Measurements from ENCODE around the gene TOM1. TPM values are rescaled to one million over a fixed set of nuclear protein-coding genes. Genes with fewer than 3 reads are reported as not detected.

The TOM1 gene
- total and polyA plus RNA-seq, 9 donors, result 16.9 to 48.9 (median 39.1) TPM

DNA sequence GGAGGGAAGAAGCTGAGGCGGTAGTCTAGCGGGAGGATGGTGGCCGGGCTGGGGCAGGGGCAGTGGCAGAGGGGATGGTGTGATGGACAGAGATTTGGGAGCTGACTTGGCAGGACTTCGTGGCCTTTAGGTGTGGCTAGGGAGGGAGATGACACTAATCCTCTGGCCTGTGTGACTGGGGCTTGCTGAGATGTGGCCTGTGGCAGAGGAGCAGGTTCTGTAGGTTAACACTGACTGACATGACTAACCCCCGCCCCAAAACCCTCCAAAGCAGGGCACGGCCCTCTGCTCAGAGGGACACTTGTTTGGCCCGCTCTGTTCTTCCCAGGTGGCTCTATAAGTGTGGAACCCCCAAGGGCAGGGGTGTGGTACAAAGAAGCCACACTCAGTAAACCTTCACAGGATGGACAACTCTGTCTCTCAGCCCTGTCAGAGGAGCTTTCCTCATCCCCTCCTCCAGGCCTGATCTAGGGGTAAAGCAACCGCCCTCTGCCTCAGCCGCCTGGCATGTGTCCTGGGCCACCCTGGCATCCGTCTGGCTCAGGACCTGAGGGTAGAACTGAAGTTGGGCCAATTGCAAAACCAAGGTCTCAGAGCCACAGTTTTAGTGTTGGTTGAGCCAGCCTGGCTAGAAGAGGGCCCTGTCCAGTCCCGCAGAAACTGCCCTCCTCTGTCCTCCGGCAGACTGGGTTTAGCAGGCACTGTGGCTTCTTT lies 15.6 kb downstream of the TOM1 start:
- DNase-seq, result peak in 2 of 5 donors; percentile 15 to 31
- intact Hi-C loops (cut with DNase I), result no loop called here
- no peak overlapping the region for H3K27ac ChIP-seq
- peaks cover 10% of the 10 kb centered on the region for H3K4me1 ChIP-seq (ENCODE audit: insufficient read depth)
- H3K27me3 ChIP-seq, result no peaks in the 10 kb centered on the region
- H3K4me3 ChIP-seq, result no peak overlapping the region
- WGBS, 3 donors, result 88 to 93% (median 91%) methylated on average over 12 of the region's 12 CpGs
- TF ChIP-seq EP300 (IDR thresholded peaks at IDR 0.05), result no peak
- TF ChIP-seq, protein P1, sequence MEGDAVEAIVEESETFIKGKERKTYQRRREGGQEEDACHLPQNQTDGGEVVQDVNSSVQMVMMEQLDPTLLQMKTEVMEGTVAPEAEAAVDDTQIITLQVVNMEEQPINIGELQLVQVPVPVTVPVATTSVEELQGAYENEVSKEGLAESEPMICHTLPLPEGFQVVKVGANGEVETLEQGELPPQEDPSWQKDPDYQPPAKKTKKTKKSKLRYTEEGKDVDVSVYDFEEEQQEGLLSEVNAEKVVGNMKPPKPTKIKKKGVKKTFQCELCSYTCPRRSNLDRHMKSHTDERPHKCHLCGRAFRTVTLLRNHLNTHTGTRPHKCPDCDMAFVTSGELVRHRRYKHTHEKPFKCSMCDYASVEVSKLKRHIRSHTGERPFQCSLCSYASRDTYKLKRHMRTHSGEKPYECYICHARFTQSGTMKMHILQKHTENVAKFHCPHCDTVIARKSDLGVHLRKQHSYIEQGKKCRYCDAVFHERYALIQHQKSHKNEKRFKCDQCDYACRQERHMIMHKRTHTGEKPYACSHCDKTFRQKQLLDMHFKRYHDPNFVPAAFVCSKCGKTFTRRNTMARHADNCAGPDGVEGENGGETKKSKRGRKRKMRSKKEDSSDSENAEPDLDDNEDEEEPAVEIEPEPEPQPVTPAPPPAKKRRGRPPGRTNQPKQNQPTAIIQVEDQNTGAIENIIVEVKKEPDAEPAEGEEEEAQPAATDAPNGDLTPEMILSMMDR (IDR thresholded peaks at IDR 0.05), result no peak
- no peak for TF ChIP-seq POLR2A (IDR thresholded peaks at IDR 0.05)
- no peaks in the 10 kb centered on the region for H3K36me3 ChIP-seq
- no peaks in the 10 kb centered on the region for H3K9me3 ChIP-seq

DNA sequence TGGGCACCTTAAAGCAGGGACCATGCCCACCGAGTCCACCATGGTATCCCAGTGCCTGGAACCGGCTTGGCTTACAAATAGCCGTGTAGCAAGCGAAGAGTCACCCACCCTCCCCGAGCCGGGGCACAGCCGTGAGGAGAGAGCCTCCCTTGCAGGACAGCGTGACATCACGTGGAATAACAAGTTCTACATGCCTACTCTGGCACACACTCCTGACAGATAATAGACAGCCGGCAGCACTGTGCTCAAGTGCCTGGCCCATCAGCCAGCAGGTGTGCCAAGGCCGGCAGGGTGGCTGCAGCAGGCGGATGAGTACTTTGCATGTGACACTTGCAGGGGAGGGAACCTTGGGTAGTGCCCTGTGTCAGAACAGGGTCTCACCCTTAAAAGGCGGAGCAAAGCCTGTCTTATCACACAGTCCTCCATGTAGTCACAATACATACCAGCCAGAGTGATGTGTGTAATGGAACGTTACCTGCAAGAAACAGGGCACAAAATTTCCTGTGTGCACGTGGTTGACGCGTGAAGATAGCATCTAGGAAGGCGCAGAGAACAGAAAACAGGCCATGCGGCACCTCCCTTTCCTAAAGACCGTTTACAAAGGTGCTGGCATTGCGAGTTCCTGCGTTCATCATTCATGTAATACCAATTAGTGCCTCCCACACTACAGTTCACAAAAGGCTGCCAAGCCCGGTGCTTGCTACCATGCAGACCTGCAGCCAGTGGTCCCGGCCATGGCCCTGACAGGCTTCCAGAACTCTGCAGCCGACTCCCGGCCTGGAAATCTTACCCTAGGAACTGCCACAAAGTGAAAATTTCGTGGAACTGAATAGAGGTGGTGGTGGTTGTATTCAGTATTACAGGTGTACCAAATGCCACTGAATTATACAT lies 16.4 kb downstream of the TOM1 start:
- H3K27ac ChIP-seq, result no peak overlapping the region
- DNase-seq, result peak in 2 of 5 donors; percentile 17 to 29
- H3K4me1 ChIP-seq (ENCODE audit: insufficient read depth), result peaks cover 10% of the 10 kb centered on the region
- TF ChIP-seq, protein P1 (IDR thresholded peaks at IDR 0.05), result no peak
- TF ChIP-seq EP300 (IDR thresholded peaks at IDR 0.05), result no peak
- TF ChIP-seq POLR2A (IDR thresholded peaks at IDR 0.05), result no peak
- H3K27me3 ChIP-seq, result no peaks in the 10 kb centered on the region
- intact Hi-C loops (cut with DNase I), result no loop called here
- H3K4me3 ChIP-seq, result no peak overlapping the region
- H3K36me3 ChIP-seq, result no peaks in the 10 kb centered on the region
- WGBS, 3 donors, result 78 to 86% (median 79%) methylated on average over 25 to 27 of the region's 27 CpGs
- H3K9me3 ChIP-seq, result no peaks in the 10 kb centered on the region

DNA sequence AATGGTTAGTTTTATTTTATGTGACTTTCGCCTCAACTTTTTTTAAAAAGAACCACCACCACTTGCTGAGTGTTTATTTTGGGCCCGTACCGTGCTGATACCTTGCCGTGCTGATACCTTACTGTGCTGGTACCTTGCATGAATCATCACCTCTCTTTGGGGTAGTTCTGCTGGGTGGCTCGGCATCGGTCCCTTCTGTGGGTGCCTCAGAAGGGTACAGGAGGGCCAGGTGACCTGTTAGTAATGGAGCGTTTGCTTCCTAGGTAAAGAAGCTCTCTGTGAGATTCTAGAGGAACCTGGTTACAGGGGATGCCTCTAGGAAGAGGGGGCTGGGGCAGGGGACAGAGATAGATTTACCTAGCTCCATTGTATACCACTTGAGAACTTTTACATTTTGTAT lies 17.1 kb downstream of the TOM1 start:
- intact Hi-C loops (cut with DNase I), result no loop called here
- H3K27ac ChIP-seq, result no peak overlapping the region
- H3K4me1 ChIP-seq (ENCODE audit: insufficient read depth), result peaks cover 10% of the 10 kb centered on the region
- WGBS, 3 donors, result 92 to 96% (median 96%) methylated on average over 7 of the region's 7 CpGs
- no peaks in the 10 kb centered on the region for H3K27me3 ChIP-seq
- TF ChIP-seq POLR2A (IDR thresholded peaks at IDR 0.05) (no peak), EP300 (IDR thresholded peaks at IDR 0.05) (no peak)
- TF ChIP-seq, protein P1 (IDR thresholded peaks at IDR 0.05), result no peak
- H3K4me3 ChIP-seq, result no peak overlapping the region
- no peaks in the 10 kb centered on the region for H3K36me3 ChIP-seq
- H3K9me3 ChIP-seq, result no peaks in the 10 kb centered on the region
- peak in 1 of 5 donors; percentile 7 for DNase-seq

DNA sequence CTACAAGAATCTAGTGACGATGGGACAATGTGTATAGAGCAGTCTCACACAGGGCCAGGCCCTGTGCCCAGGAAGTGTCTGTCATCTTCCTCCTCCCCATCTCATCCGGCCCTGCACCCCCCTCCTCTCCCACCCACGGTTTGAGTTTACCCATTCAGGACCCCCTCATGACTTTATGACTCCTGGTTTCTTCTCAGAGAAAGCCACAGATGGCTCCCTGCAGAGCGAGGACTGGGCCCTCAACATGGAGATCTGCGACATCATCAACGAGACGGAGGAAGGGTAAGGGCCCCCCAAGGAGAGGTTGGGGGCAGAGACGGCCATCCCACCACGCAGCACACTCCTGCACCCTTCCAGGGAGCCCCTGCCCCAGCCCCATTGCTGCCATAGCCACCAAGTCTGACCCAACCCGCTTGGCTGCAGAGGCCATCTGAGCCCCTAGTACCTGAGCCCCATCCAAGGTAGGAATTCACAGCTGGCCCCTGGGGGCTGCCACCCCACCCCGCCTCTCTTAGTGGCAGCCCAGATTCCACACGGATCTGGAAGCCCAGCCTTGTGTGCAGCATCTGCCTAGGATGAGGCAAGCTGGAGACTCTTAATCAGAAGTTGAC lies 18.1 kb downstream of the TOM1 start:
- H3K4me1 ChIP-seq (ENCODE audit: insufficient read depth), result peaks cover 10% of the 10 kb centered on the region
- H3K27me3 ChIP-seq, result no peaks in the 10 kb centered on the region
- H3K27ac ChIP-seq, result no peak overlapping the region
- peak in 2 of 5 donors; percentile 10 to 23 for DNase-seq
- TF ChIP-seq POLR2A (IDR thresholded peaks at IDR 0.05) (no peak), EP300 (IDR thresholded peaks at IDR 0.05) (no peak)
- TF ChIP-seq, protein P1 (IDR thresholded peaks at IDR 0.05), result no peak
- intact Hi-C loops (cut with DNase I), result no loop called here
- no peaks in the 10 kb centered on the region for H3K36me3 ChIP-seq
- no peaks in the 10 kb centered on the region for H3K9me3 ChIP-seq
- no peak overlapping the region for H3K4me3 ChIP-seq
- 83 to 84% (median 84%) methylated on average over 12 of the region's 12 CpGs for WGBS, 3 donors

All from ovary (tissue), 9 donors.